Neutrophil (primary cell): ENCODE data around the gene TBC1D22A.

ENCODE experiments used
- H3K27ac ChIP-seq: fragments of 200-600 bp; sonication (generic); 2 replicates; pipeline ENCODE4 v1.5.1; 2016; ENCODE audit warnings: mild to moderate bottlenecking, moderate library complexity
- H3K27me3 ChIP-seq: fragments of 200-600 bp; sonication (generic); 2 replicates; pipeline ENCODE4 v1.6.0; 2016; ENCODE audit warnings: mild to moderate bottlenecking
- H3K36me3 ChIP-seq: fragments of 200-600 bp; sonication (generic); 2 replicates; pipeline ENCODE4 v1.5.1; 2017
- H3K4me1 ChIP-seq, 2 experiments: fragments of 200-600 bp in 1 of 2; sonication (generic) in 1 of 2; 1 replicate in 1 of 2; 2 replicates in 1 of 2; pipeline versions ENCODE4 v1.5.1 to v1.6.1; 2013 to 2016; ENCODE audit warnings: low read depth in 1 of 2, low read length in 1 of 2, mild to moderate bottlenecking in 1 of 2, moderate library complexity in 1 of 2; ENCODE audit not compliant: control insufficient read depth in 1 of 2, insufficient read depth in 1 of 2
- H3K4me3 ChIP-seq, 2 experiments: fragments of 200-600 bp in 1 of 2; sonication (generic) in 1 of 2; 1 replicate in 1 of 2; 2 replicates in 1 of 2; pipeline ENCODE4 v1.5.1; 2013 to 2016; ENCODE audit warnings: low read depth in 1 of 2, low read length in 1 of 2, mild to moderate bottlenecking in 1 of 2, moderate library complexity in 1 of 2
- H3K9me3 ChIP-seq: fragments of 200-600 bp; sonication (generic); 2 replicates; pipeline ENCODE4 v1.5.1; 2016
- CTCF ChIP-seq: fragments of 200-600 bp; sonication (generic); IDR thresholded peaks from 2 replicates; pipeline ENCODE4 v1.5.1; 2016; ENCODE audit warnings: antibody characterized with exemption

TBC1D22A gene

DNA sequence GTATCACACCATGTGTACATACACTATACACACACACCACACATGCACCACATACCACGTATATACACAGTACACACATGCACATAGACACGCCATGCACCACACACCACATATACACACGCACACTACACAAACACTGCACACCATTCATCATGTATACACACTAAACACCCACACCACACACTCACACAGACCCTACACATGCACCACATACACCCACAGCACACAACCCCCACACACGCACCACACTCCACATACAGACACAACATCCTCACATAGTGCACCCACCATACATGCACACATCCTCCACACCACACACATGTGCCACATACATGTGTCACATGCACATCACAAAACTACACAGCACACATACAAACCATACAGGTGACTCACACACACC lies 397.1 kb downstream of the TBC1D22A start:
- Histone ChIP-seq H3K27me3 (no peaks in the 10 kb centered on the region), H3K4me1 (no peaks in the 10 kb centered on the region), H3K4me3 (no peak overlapping the region), H3K27ac (no peak overlapping the region), H3K36me3 (peaks cover 19% of the 10 kb centered on the region), H3K9me3 (no peaks in the 10 kb centered on the region)
- no peak for TF ChIP-seq CTCF

DNA sequence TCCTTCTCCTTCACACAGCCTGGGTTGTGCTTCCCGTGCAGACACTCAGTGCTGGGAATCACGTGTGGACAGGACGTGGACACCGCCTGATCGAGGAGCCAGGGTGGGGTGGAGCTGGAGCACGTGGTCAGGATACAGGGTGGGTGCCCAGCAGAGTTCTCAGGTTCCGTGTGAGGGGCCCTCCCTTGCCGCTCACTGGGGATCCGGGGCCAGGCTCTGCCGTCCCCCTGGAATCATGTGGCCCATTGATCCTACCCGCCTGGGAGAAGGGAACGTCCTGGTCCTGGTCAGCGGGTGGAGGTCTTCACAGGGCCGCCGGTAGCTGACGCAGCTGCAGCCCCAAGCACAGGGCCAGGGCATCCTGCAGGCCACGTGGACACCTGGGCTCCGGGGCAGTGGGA lies 397.7 kb downstream of the TBC1D22A start:
- H3K27ac ChIP-seq: no peak overlapping the region
- no peak overlapping the region for H3K4me3 ChIP-seq
- H3K9me3 ChIP-seq: no peaks in the 10 kb centered on the region
- peaks cover 19% of the 10 kb centered on the region for H3K36me3 ChIP-seq
- no peaks in the 10 kb centered on the region for H3K27me3 ChIP-seq
- no peak for TF ChIP-seq CTCF
- H3K4me1 ChIP-seq: no peaks in the 10 kb centered on the region

DNA sequence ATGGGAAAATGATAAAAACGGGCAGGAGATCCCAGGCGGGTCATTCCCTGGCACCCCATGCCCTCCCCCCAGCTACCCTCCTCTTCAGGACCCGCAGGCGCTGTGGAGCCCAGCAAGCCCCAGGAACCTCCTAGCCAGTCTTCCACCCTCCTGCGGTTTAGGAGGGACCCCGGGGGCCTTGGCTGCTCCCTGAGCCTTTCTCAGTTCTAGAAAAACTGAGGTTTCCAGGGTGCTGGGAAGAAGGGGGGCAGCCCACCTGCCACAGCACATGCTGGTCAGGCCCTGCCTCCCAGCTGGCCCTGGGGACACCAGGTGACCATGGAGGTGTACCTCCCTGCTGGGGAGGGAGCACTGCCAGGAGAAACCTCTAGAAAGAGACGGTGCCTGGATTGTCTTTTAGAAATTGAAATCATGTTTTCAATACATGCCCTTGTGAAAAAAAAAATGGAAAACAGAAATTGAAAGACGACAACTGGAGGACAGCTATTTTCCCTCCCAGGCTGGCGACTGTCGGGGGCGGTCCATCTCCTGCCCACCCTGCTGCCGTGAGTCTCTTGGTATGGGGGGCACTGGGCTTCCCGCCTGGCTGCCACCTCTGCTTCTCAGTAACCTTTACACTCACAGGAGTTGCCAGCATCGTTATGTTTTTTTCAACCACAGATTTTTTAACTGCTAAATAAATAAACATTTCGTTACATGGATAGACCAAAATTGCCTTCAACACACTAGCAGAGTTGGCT lies 398.5 kb downstream of the TBC1D22A start:
- Histone ChIP-seq H3K9me3 (no peaks in the 10 kb centered on the region), H3K4me3 (no peak overlapping the region), H3K36me3 (peaks cover 19% of the 10 kb centered on the region), H3K27ac (no peak overlapping the region), H3K27me3 (no peaks in the 10 kb centered on the region), H3K4me1 (no peaks in the 10 kb centered on the region)
- TF ChIP-seq CTCF: no peak

DNA sequence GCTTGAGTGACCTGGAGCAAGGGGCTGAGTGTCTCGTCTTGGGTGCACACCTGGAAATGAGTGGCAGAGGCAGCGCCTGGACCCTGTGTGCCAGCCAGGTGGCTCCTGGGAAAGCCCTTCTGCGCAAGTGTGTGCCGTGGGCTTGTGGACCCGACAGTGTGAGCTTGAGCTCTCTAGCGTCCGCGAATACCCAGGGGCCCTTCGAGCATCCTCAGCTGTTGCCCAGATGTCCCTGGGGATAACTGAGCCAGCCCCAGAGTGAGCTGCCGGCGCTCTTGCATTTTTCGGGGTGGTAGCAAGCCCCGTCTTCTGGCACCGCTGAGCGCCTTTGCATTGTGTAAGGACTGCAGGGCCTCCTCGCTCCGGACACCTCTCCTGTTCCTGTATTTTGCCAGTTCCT lies 399.2 kb downstream of the TBC1D22A start:
- Histone ChIP-seq H3K9me3 (no peaks in the 10 kb centered on the region), H3K36me3 (peaks cover 19% of the 10 kb centered on the region), H3K4me3 (no peak overlapping the region), H3K27me3 (no peaks in the 10 kb centered on the region), H3K27ac (no peak overlapping the region), H3K4me1 (no peaks in the 10 kb centered on the region)
- no peak for TF ChIP-seq CTCF

DNA sequence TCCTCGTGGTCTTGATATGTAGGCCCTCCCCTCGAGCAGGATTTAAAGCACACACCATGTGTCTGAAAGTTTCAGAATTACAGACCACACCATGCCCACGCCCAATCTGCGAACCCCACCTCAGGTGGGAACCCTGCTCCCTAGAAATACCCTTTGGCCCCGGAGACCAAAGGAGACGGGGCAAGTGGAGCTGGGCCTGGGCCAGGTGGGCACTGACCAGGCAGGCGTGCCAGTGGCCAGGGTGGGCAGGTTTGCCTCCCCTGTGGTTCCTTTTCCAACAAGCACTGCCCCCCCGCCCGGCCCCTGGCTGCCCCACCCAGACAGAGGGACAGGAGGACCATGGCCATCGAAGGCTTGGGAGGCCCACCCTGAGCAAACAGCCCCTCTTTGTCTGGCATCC lies 400.4 kb downstream of the TBC1D22A start:
- no peaks in the 10 kb centered on the region for H3K27me3 ChIP-seq
- TF ChIP-seq CTCF: no peak
- H3K9me3 ChIP-seq: no peaks in the 10 kb centered on the region
- H3K36me3 ChIP-seq: peaks cover 19% of the 10 kb centered on the region
- no peak overlapping the region for H3K27ac ChIP-seq
- no peak overlapping the region for H3K4me3 ChIP-seq
- H3K4me1 ChIP-seq: no peaks in the 10 kb centered on the region

- no peak overlapping the region for H3K27ac ChIP-seq
- no peaks in the 10 kb centered on the region for H3K4me1 ChIP-seq
- TF ChIP-seq CTCF: no peak
- no peak overlapping the region for H3K4me3 ChIP-seq
- H3K27me3 ChIP-seq: no peaks in the 10 kb centered on the region
- no peaks in the 10 kb centered on the region for H3K9me3 ChIP-seq
- H3K36me3 ChIP-seq: peaks cover 19% of the 10 kb centered on the region
Measured at GRCh38 chr22:47163481-47163855, 401.0 kb downstream of the TBC1D22A start.
